OCI-LY1 (cell line): ENCODE measurements around the gene CDK2.
A peak's percentile ranks its signal among the peaks of the same experiment; 100 is the strongest.

Experiments
- H2AFZ ChIP-seq: fragments of 200-600 bp; sonication (generic), shearing (Covaris generic); 2 replicates; pipeline ENCODE4 v1.6.0; 2014; ENCODE audit warnings: antibody characterized with exemption, mild to moderate bottlenecking, low read length
- H3F3A ChIP-seq: fragments of 200-600 bp; sonication (generic), shearing (Covaris generic); 2 replicates; pipeline ENCODE4 v1.6.0; 2014; ENCODE audit warnings: mild to moderate bottlenecking, antibody characterized with exemption, low read length, moderate library complexity; ENCODE audit not compliant: insufficient read depth
- H3K27ac ChIP-seq: fragments of 200-600 bp; sonication (generic); 2 replicates; pipeline ENCODE4 v1.5.1; 2014; ENCODE audit warnings: low read length, mixed run types, mild to moderate bottlenecking, low read depth; ENCODE audit not compliant: poor library complexity, severe bottlenecking
- H3K27me3 ChIP-seq: fragments of 200-600 bp; sonication (generic); 2 replicates; pipeline ENCODE4 v1.6.0; 2014; ENCODE audit warnings: antibody characterized with exemption, mild to moderate bottlenecking, low read length, moderate library complexity; ENCODE audit not compliant: insufficient read depth
- H3K36me3 ChIP-seq: fragments of 200-600 bp; sonication (generic); 2 replicates; pipeline ENCODE4 v1.6.1; 2014; ENCODE audit warnings: mild to moderate bottlenecking, antibody characterized with exemption, low read length, moderate library complexity, mixed read lengths; ENCODE audit not compliant: insufficient read depth
- H3K4me1 ChIP-seq: fragments of 200-600 bp; sonication (generic); 2 replicates; pipeline ENCODE4 v1.5.1; 2014; ENCODE audit warnings: mild to moderate bottlenecking, low read length, moderate library complexity; ENCODE audit not compliant: insufficient read depth, severe bottlenecking
- H3K4me2 ChIP-seq: fragments of 200-600 bp; sonication (generic), shearing (Covaris generic); 2 replicates; pipeline ENCODE4 v1.6.1; 2014; ENCODE audit warnings: low read length
- H3K4me3 ChIP-seq: fragments of 200-600 bp; sonication (generic); 2 replicates; pipeline ENCODE4 v1.5.1; 2014; ENCODE audit warnings: low read length, low read depth, mild to moderate bottlenecking, mixed read lengths; ENCODE audit not compliant: poor library complexity, severe bottlenecking
- H3K79me2 ChIP-seq: fragments of 200-600 bp; shearing (Covaris generic); 2 replicates; pipeline ENCODE4 v1.6.1; 2016; ENCODE audit warnings: mixed run types, low read length, mixed read lengths; ENCODE audit not compliant: insufficient read depth
- H3K9ac ChIP-seq: fragments of 200-600 bp; sonication (generic), shearing (Covaris generic); 2 replicates; pipeline ENCODE4 v1.6.1; 2014; ENCODE audit warnings: mild to moderate bottlenecking, low read length, mixed read lengths
- H3K9me2 ChIP-seq: fragments of 200-600 bp; sonication (generic), shearing (Covaris generic); 2 replicates; pipeline ENCODE4 v1.6.1; 2014; ENCODE audit warnings: low read depth, mild to moderate bottlenecking, low read length, mixed read lengths
- H3K9me3 ChIP-seq: fragments of 200-600 bp; shearing (Covaris generic); 2 replicates; pipeline ENCODE4 v1.6.1; 2014; ENCODE audit warnings: low read length, mixed read lengths
- H4K20me1 ChIP-seq: fragments of 200-600 bp; sonication (generic), shearing (Covaris generic); 2 replicates; pipeline ENCODE4 v1.6.0; 2016; ENCODE audit warnings: mild to moderate bottlenecking, low read length; ENCODE audit not compliant: insufficient read depth
- CTCF ChIP-seq: fragments of 200-600 bp; sonication (generic), shearing (Covaris generic); IDR thresholded peaks from 2 replicates; pipeline ENCODE4 v1.5.1; 2017; ENCODE audit warnings: mild to moderate bottlenecking, antibody characterized with exemption, low read length, moderate library complexity, mixed read lengths
- EZH2 ChIP-seq: fragments of 200-600 bp; sonication (generic), shearing (Covaris generic); IDR thresholded peaks from 2 replicates; pipeline ENCODE4 v1.8.0; 2017; ENCODE audit warnings: borderline replicate concordance, mixed run types, mild to moderate bottlenecking, antibody characterized with exemption, low read length, moderate library complexity, mixed read lengths

CDK2 gene

GRCh38 chr12:55993230-55993853 is 26.7 kb downstream of the CDK2 start:
- H3K27me3 ChIP-seq: no peaks in the 10 kb centered on the region
- H3K36me3 ChIP-seq: peaks cover 61% of the 10 kb centered on the region
- no peak overlapping the region for H3K4me3 ChIP-seq
- no peaks in the 10 kb centered on the region for H3K9me2 ChIP-seq
- no peaks in the 10 kb centered on the region for H4K20me1 ChIP-seq
- TF ChIP-seq CTCF (no peak), EZH2 (no peak)
- peaks cover 8% of the 10 kb centered on the region for H3K4me1 ChIP-seq
- no peak overlapping the region for H2AFZ ChIP-seq
- no peaks in the 10 kb centered on the region for H3K9me3 ChIP-seq
- H3K27ac ChIP-seq: no peak overlapping the region
- no peaks in the 10 kb centered on the region for H3K79me2 ChIP-seq
- H3K9ac ChIP-seq: no peak overlapping the region
- no peak overlapping the region for H3K4me2 ChIP-seq
- 0 out of 2 replicates have a peak, but pooled peaks cover 4% of the 10 kb centered on the region for H3F3A ChIP-seq

GRCh38 chr12:55995366-55995765 is 28.7 kb downstream of the CDK2 start:
- H3K27ac ChIP-seq: no peak overlapping the region
- no peaks in the 10 kb centered on the region for H3K9me2 ChIP-seq
- no peak overlapping the region for H3K4me2 ChIP-seq
- no peak overlapping the region for H3K4me3 ChIP-seq
- H3K9me3 ChIP-seq: no peaks in the 10 kb centered on the region
- H3K4me1 ChIP-seq: peaks cover 8% of the 10 kb centered on the region
- no peaks in the 10 kb centered on the region for H3K79me2 ChIP-seq
- 0 out of 2 replicates have a peak, but pooled peaks cover 4% of the 10 kb centered on the region for H3F3A ChIP-seq
- H2AFZ ChIP-seq: no peak overlapping the region
- no peaks in the 10 kb centered on the region for H4K20me1 ChIP-seq
- no peaks in the 10 kb centered on the region for H3K27me3 ChIP-seq
- peaks cover 48% of the 10 kb centered on the region for H3K36me3 ChIP-seq
- H3K9ac ChIP-seq: no peak overlapping the region
- TF ChIP-seq CTCF (no peak), EZH2 (no peak)

- H3K4me3 ChIP-seq: no peak overlapping the region
- H3K4me2 ChIP-seq: no peak overlapping the region
- H3K79me2 ChIP-seq: no peaks in the 10 kb centered on the region
- H3K4me1 ChIP-seq: peaks cover 8% of the 10 kb centered on the region
- no peaks in the 10 kb centered on the region for H4K20me1 ChIP-seq
- 0 out of 2 replicates have a peak, but pooled peaks cover 4% of the 10 kb centered on the region for H3F3A ChIP-seq
- no peaks in the 10 kb centered on the region for H3K9me3 ChIP-seq
- no peak overlapping the region for H3K27ac ChIP-seq
- H2AFZ ChIP-seq: no peak overlapping the region
- peak; percentile 94 for TF ChIP-seq CTCF
- TF ChIP-seq EZH2: no peak
- no peaks in the 10 kb centered on the region for H3K9me2 ChIP-seq
- peaks cover 39% of the 10 kb centered on the region for H3K36me3 ChIP-seq
- no peaks in the 10 kb centered on the region for H3K27me3 ChIP-seq
- H3K9ac ChIP-seq: no peak overlapping the region
These were observed 29.6 kb downstream of the CDK2 start for GRCh38 chr12:55996201-55996714.
